NCI-H187 treated with DMSO at 0.1 percent for 48 hours (cell line): ENCODE measurements around the gene PUDP.
"Not testable (repeated sequence)": the region's sequence is repeated elsewhere in the genome, so short reads cannot be mapped to it uniquely, and the experiment has no call there.

Source experiments
- DNase-seq: peaks from one replicate; lab custom pipeline; 2025; lab: John Stamatoyannopoulos, UW

PUDP gene

DNA sequence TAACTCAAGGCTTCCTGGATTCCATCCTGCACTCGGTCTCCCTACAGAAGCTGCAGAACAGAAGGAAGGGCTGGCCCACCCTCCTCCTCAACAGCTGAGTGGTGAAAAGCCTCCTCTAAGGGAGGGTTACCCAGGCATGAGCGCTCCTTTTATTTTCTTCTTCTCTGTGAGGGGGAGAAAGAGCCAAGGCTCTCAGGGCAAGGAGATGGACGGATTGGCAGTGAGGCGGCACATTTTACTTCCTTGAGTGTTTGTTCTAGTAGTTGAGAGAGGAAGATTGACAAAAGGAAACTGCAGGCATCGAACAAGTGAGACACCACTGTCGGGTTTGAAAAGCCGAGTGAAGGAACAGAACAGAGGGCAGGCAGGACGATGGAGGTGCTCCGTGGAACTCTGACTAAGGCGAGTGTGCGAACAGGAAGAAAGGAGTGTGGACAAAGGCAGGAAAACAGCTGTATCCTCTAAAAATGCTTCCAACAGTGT lies 38.9 kb downstream of the PUDP start:
- DNase-seq = no peak

DNA sequence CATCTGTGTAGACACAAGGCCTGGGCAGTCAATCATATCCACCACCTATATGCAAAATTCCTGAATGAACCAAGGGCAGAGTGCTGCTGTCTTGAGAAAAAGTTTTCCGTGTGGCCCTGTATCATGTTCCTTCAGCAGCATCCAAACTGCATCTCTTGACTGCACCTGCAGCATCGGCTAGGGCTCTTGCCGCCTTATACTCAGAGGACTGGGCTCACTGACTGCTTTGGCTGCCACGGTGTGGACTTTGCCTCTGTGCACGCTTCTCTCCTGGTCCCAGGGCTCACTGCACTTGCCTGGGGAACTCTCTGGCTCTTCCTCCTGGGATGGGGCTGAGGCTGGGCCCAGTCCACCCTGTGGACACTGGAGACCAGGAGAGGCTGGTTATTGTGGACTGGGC lies 39.9 kb downstream of the PUDP start:
- no peak for DNase-seq

DNA sequence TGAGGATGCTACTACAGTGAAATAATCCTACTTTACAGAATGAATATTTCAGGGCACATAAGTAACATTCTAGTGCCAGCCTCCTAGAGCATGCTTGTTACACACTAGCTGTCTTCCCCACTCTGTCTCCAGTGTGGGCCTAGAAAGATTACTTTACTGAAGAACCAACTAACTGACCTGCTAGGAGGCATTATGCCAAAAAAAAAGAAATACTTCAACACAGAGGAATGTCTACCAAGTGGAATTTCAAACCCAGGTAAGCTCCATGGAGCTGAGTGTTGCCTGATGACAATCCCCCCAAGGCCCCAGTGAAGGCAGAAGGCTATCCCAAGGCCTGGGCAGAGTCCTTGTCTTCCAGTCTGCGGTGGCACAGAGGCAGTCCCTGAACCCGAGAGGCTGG lies 41.3 kb downstream of the PUDP start:
- no peak for DNase-seq

DNA sequence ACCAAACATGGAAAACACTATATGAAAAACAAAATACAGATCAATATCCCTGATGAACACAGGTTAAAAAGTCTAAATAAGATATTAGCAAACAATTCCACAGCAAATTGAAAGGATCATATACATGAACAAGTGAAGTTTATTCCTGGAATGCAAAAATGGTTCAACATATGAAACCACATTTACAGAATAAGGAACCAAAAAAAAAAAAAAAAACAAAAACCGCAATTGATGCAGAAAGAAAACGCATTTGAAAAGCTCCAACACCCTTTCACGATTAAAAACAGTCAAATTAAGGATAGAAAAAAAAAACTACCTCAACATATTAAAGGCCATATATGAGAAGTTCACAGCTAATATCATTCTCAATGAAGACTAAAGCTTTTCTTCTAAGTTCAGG lies 45.8 kb downstream of the PUDP start:
- DNase-seq = no peak

DNA sequence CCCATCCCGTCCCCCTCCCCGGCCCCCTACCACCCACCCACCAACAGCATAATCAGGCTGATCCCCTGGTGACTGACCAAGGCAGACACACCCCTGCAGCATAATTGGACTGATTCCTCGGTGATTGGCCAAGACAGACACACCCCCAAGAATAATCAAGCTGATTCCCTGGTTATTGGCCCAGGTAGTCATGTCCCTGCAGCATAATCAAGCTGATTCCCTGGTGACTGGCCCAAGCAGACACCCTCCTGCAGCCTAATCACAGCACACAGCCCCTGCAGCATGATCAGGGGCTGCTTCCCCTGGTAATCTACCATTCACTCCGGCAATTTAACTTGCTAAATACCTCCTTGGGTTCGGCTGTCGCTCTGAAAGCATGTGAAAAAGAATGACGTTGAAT lies 47.9 kb downstream of the PUDP start:
- no peak for DNase-seq

DNA sequence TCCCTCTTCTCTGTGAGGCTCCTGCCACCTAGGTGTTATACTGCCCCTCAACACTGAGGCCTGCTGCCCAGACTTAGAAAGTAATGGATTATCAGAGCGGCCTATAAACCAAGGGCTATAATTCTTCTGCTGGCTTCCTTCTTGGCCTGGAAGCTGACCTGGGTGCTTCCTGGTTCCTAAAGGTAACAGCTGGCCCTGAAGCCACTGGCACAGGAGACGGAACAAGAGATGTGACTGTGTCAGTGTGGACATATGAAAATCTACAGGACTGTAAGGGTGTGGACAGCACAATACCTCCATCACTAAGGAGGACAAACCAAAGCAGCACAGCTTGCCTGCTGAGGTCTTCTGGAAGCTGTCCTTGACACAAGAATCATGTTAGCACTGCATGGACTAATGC lies 52.3 kb downstream of the PUDP start:
- DNase-seq = not testable (repeated sequence)

DNA sequence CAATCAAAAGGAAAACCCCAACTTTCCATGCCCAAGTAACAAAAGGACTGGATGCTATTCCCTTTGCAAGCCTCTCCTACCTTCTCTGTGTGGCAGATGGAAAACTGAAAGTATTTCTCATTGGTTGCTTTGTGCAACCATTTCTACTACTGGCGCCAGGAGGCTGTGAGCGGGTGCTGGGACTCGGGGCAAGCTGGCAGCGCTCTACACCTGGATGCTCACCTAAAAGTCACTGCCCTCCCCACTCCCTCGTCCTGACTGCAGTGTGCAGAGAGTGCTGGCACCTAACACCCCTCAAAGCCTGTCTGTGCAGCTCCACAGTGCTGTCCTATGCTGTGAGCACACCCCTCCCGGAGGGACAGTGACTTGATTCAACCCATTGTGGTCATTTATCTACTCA lies 54.6 kb downstream of the PUDP start:
- no peak for DNase-seq

DNA sequence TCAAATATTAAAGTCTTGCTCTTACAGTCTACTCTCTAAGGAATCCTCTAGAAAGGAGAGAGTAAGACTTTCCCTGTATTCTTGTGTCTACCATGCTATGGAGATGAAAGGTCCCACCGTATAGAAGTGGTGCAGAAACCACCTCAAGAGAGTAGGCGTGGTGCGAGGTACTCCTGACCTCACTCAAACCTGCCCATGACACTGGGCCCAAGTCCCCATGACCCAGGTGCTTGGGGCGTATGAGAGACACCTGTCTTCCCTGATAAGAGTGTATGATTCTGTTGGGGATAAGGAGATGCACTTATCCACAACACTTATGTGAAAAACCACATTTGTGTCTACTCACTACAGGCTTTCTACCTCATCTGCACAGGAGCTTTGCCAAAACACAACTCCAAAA lies 55.4 kb downstream of the PUDP start:
- DNase-seq = no peak

DNA sequence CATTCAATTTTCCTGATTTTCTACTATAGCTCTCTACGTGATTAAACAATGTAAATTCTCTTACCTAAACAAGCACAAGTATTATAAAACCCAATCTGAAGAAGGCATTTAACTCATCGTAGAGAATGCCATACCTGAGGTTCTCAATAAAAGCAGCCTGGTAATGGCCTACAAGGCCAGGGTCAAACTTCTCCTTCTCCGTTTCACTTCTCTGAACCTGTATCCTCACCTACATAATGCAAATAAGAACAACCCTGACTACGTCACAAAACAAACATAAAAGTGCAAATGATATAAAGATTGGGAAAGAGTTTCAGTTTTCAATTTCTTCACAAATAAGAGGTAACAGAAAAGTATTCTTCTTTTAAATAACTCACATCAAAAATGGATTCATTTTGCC lies 56.0 kb downstream of the PUDP start:
- DNase-seq = no peak

DNA sequence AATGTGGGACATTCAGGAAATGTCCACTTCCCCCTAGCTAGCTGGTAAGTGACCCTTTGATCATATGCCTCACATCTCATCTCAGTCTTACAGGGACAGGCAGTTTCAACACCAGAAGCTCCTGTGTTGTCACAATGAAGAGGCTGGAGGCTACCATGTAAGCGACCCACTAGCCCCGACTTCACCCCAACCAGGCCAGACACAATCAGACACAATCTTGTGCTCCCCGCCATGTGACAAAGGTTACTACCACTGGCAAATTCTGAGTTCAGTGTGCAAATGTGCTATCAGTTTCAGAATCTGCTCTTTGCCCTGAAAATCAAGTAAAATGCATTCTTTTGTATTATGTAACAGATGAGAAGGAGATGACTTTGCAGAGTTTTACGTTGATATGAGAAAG lies 57.3 kb downstream of the PUDP start:
- DNase-seq = no peak

DNA sequence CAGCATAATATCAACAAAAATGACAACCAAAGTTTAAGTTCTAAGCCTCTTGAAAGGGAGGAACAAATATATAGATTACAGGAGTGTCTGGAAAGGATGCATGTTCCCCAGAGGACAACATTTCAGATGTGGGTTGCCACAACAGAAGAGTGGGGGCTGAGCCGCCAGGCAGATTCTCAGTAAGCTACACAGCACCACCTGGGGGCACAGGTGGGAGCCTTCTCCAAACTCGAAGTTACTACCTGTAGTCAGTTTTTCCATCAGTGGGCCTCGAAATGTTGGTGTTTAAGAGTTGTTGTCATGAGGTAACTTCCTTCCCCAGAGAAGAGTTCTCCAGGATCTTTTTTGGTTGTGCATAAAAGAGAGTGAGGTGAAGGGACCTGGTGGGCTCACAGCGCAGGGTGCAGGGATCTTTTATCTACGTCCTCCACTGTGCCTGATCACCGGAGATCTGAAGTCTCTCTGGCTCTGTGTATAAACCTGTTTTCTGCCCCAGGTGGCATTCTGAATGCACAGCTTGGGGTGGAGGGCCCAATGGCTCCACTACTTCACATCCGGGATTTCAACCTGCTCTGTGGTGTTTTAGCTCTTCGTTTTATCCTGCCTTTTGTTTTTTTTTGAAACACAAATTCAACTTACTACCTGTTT lies 58.9 kb downstream of the PUDP start:
- no peak for DNase-seq

DNA sequence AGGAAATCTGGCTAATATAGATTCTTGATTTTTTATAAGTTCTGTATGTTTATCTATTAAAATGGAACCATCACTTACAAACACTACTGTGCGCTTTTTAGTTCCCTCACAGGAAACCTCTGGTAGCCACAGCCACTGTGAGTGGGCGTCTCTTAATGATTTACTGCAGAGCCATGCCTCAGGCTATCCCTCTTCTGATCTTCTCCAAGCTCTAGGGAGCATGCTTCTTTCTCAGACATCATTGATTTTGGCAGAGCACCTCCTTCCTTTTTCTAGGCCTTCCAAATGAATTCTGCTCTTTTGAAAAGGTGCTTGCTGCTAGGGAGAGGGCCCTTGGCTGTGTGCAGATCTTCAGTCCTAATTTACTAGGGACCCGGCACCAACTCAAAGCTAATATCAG lies 61.6 kb downstream of the PUDP start:
- DNase-seq = no peak

DNA sequence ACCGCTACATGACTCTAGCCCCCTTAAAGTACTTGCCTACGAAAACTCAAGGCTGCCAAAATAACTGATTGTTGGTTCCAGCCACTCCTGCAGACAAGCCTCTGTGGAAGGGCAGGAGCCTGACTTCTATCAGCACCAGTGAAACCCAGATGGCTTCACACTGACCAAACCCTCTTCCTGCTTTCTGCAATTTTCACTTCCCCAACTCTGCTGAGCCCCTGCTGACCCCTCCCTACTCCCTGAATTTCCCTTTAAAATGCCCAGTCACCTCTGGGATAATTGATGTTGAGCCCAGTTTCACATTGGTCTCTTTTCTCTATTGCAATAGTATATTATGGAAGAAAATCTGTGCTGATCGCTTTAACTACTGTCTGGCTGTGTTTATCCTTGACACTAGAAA lies 62.1 kb downstream of the PUDP start:
- no peak for DNase-seq

DNA sequence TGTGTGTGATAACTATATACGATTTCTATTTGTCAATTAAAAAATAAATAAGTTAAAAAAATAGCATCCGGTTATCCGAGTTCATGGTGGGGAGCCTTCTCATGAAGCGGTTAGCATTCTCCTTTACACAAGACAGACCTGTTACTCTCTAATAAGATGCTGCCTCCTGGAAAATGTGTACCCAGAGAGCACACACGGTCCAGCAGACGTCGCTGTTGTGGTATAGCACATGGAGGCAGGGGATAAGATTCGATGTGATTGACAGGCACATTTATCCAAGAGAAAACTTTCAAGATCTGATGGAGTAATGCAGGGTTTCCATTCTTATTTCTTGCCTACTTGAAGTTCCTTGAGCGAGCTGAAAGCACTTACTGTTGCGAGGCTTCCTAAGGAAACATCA lies 63.1 kb downstream of the PUDP start:
- no peak for DNase-seq

DNA sequence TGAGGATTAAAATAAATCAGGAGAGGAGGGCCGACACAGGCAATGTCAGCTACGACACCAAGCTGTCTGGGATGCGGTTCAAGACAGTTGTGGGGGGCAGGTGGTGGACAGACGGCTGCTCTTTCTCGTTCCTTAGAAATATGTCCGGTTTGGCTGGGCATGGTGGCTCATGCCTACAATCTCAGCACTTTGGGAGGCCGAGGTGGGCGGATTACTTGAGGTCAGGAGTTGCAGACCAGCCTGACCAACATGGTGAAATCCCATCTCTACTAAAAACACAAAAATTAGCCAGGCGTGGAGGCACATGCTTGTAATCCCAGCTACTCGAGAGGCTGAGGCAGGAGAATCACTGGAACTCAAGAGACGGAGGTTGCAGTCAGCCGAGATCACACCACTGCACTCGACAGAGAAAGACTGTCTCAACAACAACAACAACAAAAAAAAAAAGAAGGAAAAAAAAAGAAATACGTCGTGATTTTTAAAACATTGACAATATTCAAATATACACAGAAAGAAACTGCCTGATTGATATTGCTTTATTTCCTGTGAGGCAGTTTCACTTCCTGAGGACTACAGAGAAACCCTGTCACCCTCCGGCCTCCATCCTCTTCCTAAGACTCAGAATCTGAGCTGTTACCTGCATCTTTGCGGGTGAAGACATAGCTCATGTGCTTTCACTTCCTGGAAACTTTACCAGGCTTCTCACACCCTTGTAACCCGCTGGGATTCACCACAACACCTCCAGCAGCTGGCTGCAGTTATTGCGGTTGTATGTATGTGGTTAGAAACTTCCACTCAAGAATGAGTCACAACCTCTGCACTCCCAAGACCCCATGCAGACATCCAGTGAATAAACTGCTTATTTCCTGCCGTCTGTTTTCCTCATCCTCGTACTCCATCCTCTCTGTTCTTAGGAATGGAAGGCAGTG lies 64.2 kb downstream of the PUDP start:
- no peak for DNase-seq

DNA sequence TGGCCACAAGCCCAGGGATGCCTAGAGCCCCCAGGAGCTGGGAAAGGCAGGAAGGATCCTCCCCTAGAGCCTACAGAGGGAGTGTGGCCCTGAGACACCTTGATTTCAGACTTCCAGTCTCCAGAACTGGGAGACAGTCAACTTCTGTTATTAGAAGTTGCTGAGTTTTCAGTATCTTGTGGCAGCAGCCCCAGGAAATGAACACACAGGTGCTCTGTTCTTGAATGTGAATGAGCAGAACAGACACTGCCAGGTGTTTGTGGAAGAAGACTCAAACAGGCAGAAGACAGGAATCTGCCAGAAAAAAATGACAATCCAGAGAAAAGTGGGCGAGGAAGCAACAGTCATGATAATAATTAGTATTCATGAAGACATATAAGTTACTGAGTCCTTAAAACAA lies 64.9 kb downstream of the PUDP start:
- DNase-seq = no peak

DNA sequence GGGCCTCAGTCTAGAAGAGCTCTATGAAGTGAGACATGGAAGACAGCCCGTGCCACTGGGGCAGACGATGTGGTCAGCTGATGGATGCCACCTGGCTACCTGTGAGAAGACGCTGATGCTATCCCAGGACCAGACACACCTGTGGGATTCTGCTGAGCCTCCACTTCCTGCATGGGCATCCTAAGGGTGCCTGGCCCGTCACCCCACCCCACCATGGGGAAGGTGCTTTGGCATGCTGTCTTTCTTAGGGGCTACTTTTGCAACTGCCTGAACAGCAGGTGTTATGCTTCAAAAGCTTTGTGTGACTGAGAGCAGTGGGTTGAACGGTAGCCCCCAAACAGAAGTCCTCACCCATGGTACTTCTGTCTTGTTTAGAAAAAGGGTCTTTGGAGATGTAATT lies 65.4 kb downstream of the PUDP start:
- no peak for DNase-seq

DNA sequence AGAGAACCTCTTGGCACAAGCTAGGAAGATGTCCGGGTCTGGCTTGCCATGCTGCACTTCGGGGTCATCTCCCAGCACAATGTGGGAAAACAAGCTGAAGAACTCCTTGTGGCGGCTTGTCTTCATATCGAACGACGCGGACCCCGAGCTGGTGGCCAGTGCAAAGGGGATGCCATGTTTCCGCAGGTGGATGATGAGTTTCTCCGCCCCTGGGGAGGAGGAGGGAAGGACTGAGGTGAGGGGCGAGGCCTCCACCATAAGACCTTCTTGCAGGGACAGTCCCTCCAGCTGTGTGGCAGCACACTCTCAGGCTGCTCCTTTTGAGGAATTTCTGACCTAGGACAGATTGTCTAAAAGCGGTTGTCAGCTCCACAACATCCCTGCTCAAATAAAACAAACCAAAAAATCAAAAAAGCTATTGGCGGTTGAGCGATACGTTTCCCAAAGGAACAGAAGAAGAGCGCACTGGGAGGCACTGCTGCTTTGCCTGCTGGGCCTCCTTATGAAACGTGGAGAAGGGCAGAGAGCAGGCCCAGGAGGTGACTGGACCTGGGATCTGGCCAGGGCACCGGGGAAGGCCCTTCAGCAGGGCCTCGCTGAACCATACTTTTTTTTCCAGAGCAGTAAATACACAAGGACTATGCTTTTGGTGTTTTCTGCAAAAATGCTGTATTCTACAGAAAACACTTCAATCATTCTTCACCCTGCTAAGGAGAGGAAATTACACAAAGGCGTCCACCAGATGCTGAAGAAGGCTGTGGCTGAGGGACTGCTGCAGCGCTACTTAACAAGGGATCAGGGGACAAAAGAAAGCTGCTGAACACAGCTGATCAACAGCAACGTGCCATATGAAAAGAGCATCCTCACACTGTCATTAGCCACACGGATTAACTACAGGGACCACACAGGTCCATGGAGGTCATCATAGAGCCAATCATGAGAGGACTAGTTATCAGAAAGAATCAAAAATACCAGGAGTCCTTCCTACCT lies 70.4 kb downstream of the PUDP start:
- no peak for DNase-seq

DNA sequence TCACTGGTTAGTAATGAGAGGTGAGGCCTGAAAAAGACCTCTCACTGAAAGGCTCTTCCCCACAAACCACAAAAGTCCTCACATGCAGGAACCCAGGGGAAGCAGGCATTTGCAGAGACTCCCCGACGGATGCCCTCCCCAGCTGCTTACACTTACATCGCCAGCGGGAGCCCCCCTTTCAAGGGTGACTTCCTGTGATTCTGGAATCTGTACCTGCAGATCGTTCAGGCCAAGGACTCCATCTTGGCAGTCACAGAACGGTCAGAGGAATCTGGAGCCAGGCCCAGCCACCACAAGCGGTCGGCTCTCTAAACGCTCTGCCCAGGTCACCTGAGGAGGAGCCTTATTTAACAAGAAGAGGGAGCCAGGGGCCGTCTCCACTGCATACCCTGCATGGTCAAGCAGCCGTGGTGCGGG lies 71.7 kb downstream of the PUDP start:
- no peak for DNase-seq

DNA sequence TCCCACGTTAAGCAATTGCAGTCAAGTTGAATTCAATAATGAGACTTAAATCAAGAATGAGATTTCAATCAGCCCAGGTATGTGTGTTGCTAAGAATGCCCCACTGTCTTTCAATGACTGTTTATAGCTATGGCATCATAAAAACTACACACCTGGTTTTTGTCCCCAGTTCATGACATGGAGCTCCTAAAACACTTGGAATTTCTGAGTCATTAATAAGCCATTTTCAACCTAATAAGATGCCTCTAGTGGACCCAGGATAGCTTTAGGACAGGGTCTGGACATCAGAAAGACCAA lies 73.1 kb downstream of the PUDP start:
- no peak for DNase-seq

DNA sequence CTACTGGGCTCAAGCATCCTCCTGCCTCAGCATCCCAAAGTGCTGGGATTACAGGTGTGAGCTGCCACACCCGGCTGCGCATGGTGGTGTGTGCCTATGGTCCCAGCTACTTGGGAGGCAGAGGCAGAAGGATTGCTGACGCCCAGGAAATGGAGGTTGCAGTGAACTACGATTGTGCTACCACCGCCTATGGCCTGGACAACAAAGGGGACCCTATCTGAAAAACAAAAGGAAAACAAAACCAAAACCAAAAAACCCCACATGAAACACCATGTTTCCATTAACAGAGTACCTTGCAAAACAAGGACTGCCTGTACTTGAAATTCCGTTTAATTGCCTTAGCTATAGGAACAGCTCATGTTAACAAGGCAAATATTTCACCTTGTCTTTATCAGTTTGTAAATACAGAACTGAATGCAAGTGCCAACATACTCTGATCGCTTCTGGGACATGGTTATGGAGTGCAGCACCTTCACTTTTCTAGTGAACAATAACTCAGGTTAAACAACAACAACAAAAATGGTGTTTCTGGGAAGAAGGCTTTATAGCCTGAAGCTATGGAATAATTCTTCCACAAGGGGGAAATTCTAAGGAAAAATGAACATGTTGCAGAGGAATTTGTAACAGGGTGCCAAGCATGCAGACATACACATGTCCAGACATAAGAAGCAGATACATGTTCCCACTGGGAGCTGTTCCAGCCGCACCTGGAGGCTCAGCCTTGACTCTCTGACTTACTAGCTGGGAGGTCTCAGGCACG lies 73.6 kb downstream of the PUDP start:
- DNase-seq = no peak

DNA sequence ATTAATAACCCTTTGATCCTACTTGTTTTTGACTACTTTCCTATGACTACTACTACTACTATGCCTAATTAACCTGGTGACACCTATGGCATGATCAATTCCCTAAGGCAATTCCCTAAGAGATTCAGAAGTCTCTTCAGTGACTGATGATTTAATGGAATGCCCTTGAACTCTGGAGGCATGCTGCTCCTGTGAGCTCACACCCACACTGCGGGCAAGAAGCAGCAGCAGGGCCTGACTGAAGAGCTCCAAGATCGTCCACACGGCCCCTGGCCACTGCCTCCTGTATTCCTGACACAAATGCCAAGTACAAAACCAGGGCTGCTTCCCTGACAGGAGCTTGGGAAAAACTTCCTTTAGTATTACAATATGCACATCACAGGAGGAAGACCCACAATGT lies 74.6 kb downstream of the PUDP start:
- DNase-seq = no peak
